Measurements from ENCODE around the gene FLOT1.
"Not testable (repeated sequence)": the region's sequence is repeated elsewhere in the genome, so short reads cannot be mapped to it uniquely, and the experiment has no call there.

Gene FLOT1

GRCh38 chr6:30725713-30726505, 16.6 kb downstream of the FLOT1 start:
- DNase-seq (ENCODE audit: low spot score), result no peak
- TF ChIP-seq CTCF (IDR thresholded peaks at IDR 0.05; ENCODE audit: borderline replicate concordance, control extremely low read depth, extremely low read depth, insufficient read depth, missing control alignments), result no peak
- in situ Hi-C loops (cut with MboI; ENCODE audit: low sequenced_read_pairs, unreplicated experiment), result loop anchor here (5.0 kb wide), 1 partner anchor 54 kb away; the partner anchor contains the start of gene DHX16

- DNase-seq (ENCODE audit: low spot score), result no peak
- TF ChIP-seq CTCF (IDR thresholded peaks at IDR 0.05; ENCODE audit: borderline replicate concordance, control extremely low read depth, extremely low read depth, insufficient read depth, missing control alignments), result no peak
- in situ Hi-C loops (cut with MboI; ENCODE audit: low sequenced_read_pairs, unreplicated experiment), result loop anchor here (5.0 kb wide), 1 partner anchor 53 kb away; the partner anchor contains the start of gene DHX16
These were observed 17.4 kb downstream of the FLOT1 start for GRCh38 chr6:30724906-30725667.

- DNase-seq (ENCODE audit: low spot score); in situ Hi-C loops (cut with MboI; ENCODE audit: low sequenced_read_pairs, unreplicated experiment): not testable (repeated sequence)
These were observed 18.4 kb downstream of the FLOT1 start for GRCh38 chr6:30723843-30724741.

- DNase-seq (ENCODE audit: low spot score); in situ Hi-C loops (cut with MboI; ENCODE audit: low sequenced_read_pairs, unreplicated experiment): not testable (repeated sequence)
These were observed 19.2 kb downstream of the FLOT1 start for GRCh38 chr6:30723159-30723842.

- in situ Hi-C loops (cut with MboI; ENCODE audit: low sequenced_read_pairs, unreplicated experiment), result no loop called here
- TF ChIP-seq CTCF (IDR thresholded peaks at IDR 0.05; ENCODE audit: borderline replicate concordance, control extremely low read depth, extremely low read depth, insufficient read depth, missing control alignments), result peak; percentile 89
- DNase-seq (ENCODE audit: low spot score), result peak; percentile 70
These were observed 20.0 kb downstream of the FLOT1 start for GRCh38 chr6:30722280-30723112.

GRCh38 chr6:30722025-30722279, 20.5 kb downstream of the FLOT1 start:
- DNase-seq (ENCODE audit: low spot score); in situ Hi-C loops (cut with MboI; ENCODE audit: low sequenced_read_pairs, unreplicated experiment): not testable (repeated sequence)

- peak; percentile 25 for TF ChIP-seq CTCF (IDR thresholded peaks at IDR 0.05; ENCODE audit: borderline replicate concordance, control extremely low read depth, extremely low read depth, insufficient read depth, missing control alignments)
- DNase-seq (ENCODE audit: low spot score), result peak; percentile 92
- in situ Hi-C loops (cut with MboI; ENCODE audit: low sequenced_read_pairs, unreplicated experiment), result no loop called here
These were observed 21.1 kb downstream of the FLOT1 start for GRCh38 chr6:30721198-30722024.
